H9 (cell line): ENCODE results near the gene STX2. TPM values are rescaled to one million over a fixed set of nuclear protein-coding genes. Genes with fewer than 3 reads are reported as not detected.

Source experiments
- DNase-seq: peaks from one replicate; pipeline ENCODE4 v3.0.0-alpha.2; 2017
- H2AFZ ChIP-seq: one replicate; pipeline ENCODE4 v1.6.1; 2013; ENCODE audit warnings: mild to moderate bottlenecking, low read length, control low read depth, moderate library complexity
- H2AK5ac ChIP-seq: 2 replicates; pipeline ENCODE4 v1.6.1; 2013; ENCODE audit warnings: low read length, control low read depth, mixed read lengths; ENCODE audit not compliant: insufficient read length
- H2BK120ac ChIP-seq: one replicate; pipeline ENCODE4 v1.6.1; 2013; ENCODE audit warnings: low read depth, mild to moderate bottlenecking, low read length, control low read depth, inconsistent platforms; ENCODE audit not compliant: poor library complexity, severe bottlenecking
- H2BK12ac ChIP-seq: 2 replicates; pipeline ENCODE4 v1.6.1; 2013; ENCODE audit warnings: low read length, control low read depth, mixed read lengths, low read depth; ENCODE audit not compliant: insufficient read length
- H2BK15ac ChIP-seq: 2 replicates; pipeline ENCODE4 v1.6.1; 2013; ENCODE audit warnings: low read depth, low read length, control low read depth
- H2BK20ac ChIP-seq: one replicate; pipeline ENCODE4 v1.6.1; 2013; ENCODE audit warnings: low read depth, mild to moderate bottlenecking, low read length, control low read depth, inconsistent platforms; ENCODE audit not compliant: poor library complexity, severe bottlenecking
- H2BK5ac ChIP-seq: 2 replicates; pipeline ENCODE4 v1.6.1; 2013; ENCODE audit warnings: low read length, control low read depth, mixed read lengths; ENCODE audit not compliant: insufficient read length
- H3K14ac ChIP-seq: 2 replicates; pipeline ENCODE4 v1.6.1; 2013; ENCODE audit warnings: low read length, control low read depth; ENCODE audit not compliant: insufficient read depth
- H3K18ac ChIP-seq: 2 replicates; pipeline ENCODE4 v1.6.1; 2013; ENCODE audit warnings: low read depth, mild to moderate bottlenecking, mixed read lengths, low read length, control low read depth; ENCODE audit not compliant: insufficient read length
- H3K23ac ChIP-seq: 2 replicates; pipeline ENCODE4 v1.6.1; 2013; ENCODE audit warnings: low read length, control low read depth, mixed read lengths, low read depth; ENCODE audit not compliant: insufficient read length
- H3K23me2 ChIP-seq: 2 replicates; pipeline ENCODE4 v1.6.1; 2013; ENCODE audit warnings: low read depth, mild to moderate bottlenecking, mixed read lengths, low read length, control low read depth; ENCODE audit not compliant: insufficient read length, poor library complexity, severe bottlenecking
- H3K27ac ChIP-seq: 2 replicates; pipeline ENCODE4 v1.5.1; 2013; ENCODE audit warnings: low read length, control low read depth, mixed read lengths, low read depth; ENCODE audit not compliant: insufficient read length
- H3K27me3 ChIP-seq: 2 replicates; pipeline ENCODE4 v1.6.1; 2013; ENCODE audit warnings: low read length, control low read depth, inconsistent platforms; ENCODE audit not compliant: insufficient read depth
- H3K4ac ChIP-seq: 2 replicates; pipeline ENCODE4 v1.6.1; 2013; ENCODE audit warnings: low read depth, mild to moderate bottlenecking, control low read depth, inconsistent platforms, low read length, moderate library complexity
- H3K4me1 ChIP-seq: 2 replicates; pipeline ENCODE4 v1.6.1; 2013; ENCODE audit warnings: low read length, control low read depth, inconsistent platforms; ENCODE audit not compliant: insufficient read depth
- H3K4me2 ChIP-seq: 2 replicates; pipeline ENCODE4 v1.6.1; 2013; ENCODE audit warnings: low read length, control low read depth, mixed read lengths; ENCODE audit not compliant: insufficient read length, insufficient read depth
- H3K56ac ChIP-seq: 2 replicates; pipeline ENCODE4 v1.6.1; 2013; ENCODE audit warnings: low read depth, mild to moderate bottlenecking, mixed read lengths, low read length, control low read depth; ENCODE audit not compliant: insufficient read length
- H3K79me1 ChIP-seq: 2 replicates; pipeline ENCODE4 v1.6.1; 2013; ENCODE audit warnings: low read depth, mild to moderate bottlenecking, moderate library complexity, low read length, control low read depth, inconsistent platforms; ENCODE audit not compliant: insufficient read depth, poor library complexity, severe bottlenecking
- H3K79me2 ChIP-seq: 2 replicates; pipeline ENCODE4 v1.6.1; 2013; ENCODE audit warnings: low read length, control low read depth, inconsistent platforms; ENCODE audit not compliant: insufficient read depth
- H3K9ac ChIP-seq: 2 replicates; pipeline ENCODE4 v1.6.1; 2013; ENCODE audit warnings: low read length, control low read depth, mixed read lengths; ENCODE audit not compliant: insufficient read length; ENCODE audit errors: extremely low read depth
- H3K9me3 ChIP-seq: one replicate; pipeline ENCODE4 v1.6.1; 2013; ENCODE audit warnings: low read depth, low read length, inconsistent platforms; ENCODE audit not compliant: control insufficient read depth
- H3T11ph ChIP-seq: one replicate; pipeline ENCODE4 v1.6.1; 2013; ENCODE audit warnings: mild to moderate bottlenecking, low read length, control low read depth, inconsistent platforms
- H4K20me1 ChIP-seq: one replicate; pipeline ENCODE4 v1.6.1; 2013; ENCODE audit not compliant: control insufficient read depth, insufficient read length, insufficient read depth
- H4K5ac ChIP-seq: 2 replicates; pipeline ENCODE4 v1.6.1; 2013; ENCODE audit warnings: low read depth, mild to moderate bottlenecking, mixed read lengths, low read length, control low read depth; ENCODE audit not compliant: insufficient read length
- H4K8ac ChIP-seq: replicated peaks from 2 replicates; pipeline ENCODE4 v1.6.1; 2013; ENCODE audit warnings: low read length, control low read depth, mixed read lengths, low read depth; ENCODE audit not compliant: insufficient read length
- H4K91ac ChIP-seq: 2 replicates; pipeline ENCODE4 v1.6.1; 2013; ENCODE audit warnings: low read depth, mild to moderate bottlenecking, moderate library complexity, mixed read lengths, low read length, control low read depth; ENCODE audit not compliant: insufficient read length
- H3K27ac Mint-ChIP-seq, 3 experiments: 2 replicates in 2 of 3; 3 replicates in 1 of 3; pipeline ENCODE4 v1.8.0; 2020 to 2021; ENCODE audit warnings: mixed read lengths in 3 of 3, mild to moderate bottlenecking in 1 of 3, moderate library complexity in 1 of 3
- H3K27me3 Mint-ChIP-seq: 2 replicates; pipeline ENCODE4 v1.8.0; 2021; ENCODE audit warnings: low read depth, mild to moderate bottlenecking, moderate library complexity, mixed read lengths
- H3K36me3 Mint-ChIP-seq, 3 experiments: 2 replicates in 2 of 3; 3 replicates in 1 of 3; pipeline ENCODE4 v1.8.0; 2020 to 2021; ENCODE audit warnings: low read depth in 3 of 3, mixed read lengths in 3 of 3; ENCODE audit not compliant: insufficient read depth in 1 of 3
- H3K4me1 Mint-ChIP-seq, 2 experiments: 2 replicates each; pipeline ENCODE4 v1.8.0; 2020; ENCODE audit warnings: mixed read lengths in 2 of 2
- H3K4me3 Mint-ChIP-seq, 2 experiments: 2 replicates in 1 of 2; 3 replicates in 1 of 2; pipeline ENCODE4 v1.8.0; 2020 to 2021; ENCODE audit warnings: mild to moderate bottlenecking in 2 of 2, mixed read lengths in 2 of 2, moderate library complexity in 1 of 2
- H3K9me3 Mint-ChIP-seq, 2 experiments: 2 replicates in 1 of 2; 3 replicates in 1 of 2; pipeline ENCODE4 v1.8.0; 2020; ENCODE audit warnings: mild to moderate bottlenecking in 2 of 2, mixed read lengths in 2 of 2, moderate library complexity in 1 of 2
- WGBS: extraction: QIAGEN DNeasy Blood & Tissue Kit; methylation state at CpG from one replicate; pipeline ENCODE4 v1.1.7; 2013; ENCODE audit warnings: missing lambda C conversion rate, low lambda C conversion rate, mixed read lengths; ENCODE audit not compliant: insufficient read length; ENCODE audit errors: extremely low coverage; 5-methylcytosine and 5-hydroxymethylcytosine counted together
- total RNA-seq: library from RNA; stranded (reverse); gene quantifications from 2 replicates; pipeline ENCODE4 v1.2.1, GENCODE V29; 2021
- TF ChIP-seq, protein P1 (sequence below): fragments of 200-600 bp; sonication (generic); conservative IDR thresholded peaks from 3 replicates; pipeline ENCODE4 v1.8.0; 2021; ENCODE audit warnings: antibody characterized with exemption, mild to moderate bottlenecking

STX2 gene
- total RNA-seq, 1 experiment from 2014 or later = 19.4 TPM

GRCh38 chr12:130818635-130819576 lies 20.1 kb downstream of the STX2 start:
- Histone ChIP-seq H3K9me3 (no peaks in the 10 kb centered on the region), H3K9ac (no peak overlapping the region), H2AK5ac (no peak overlapping the region), H3K18ac (no peak overlapping the region), H3K4me2 (peak overlapping the region; percentile 20), H2BK5ac (no peak overlapping the region), H3K4ac (no peak overlapping the region), H3K14ac (no peak overlapping the region; the same call in 1 of the 2 replicates), H3K79me1 (no peaks in the 10 kb centered on the region), H3K4me1 (peaks cover 4% of the 10 kb centered on the region; the same call in 1 of the 2 replicates), H3K79me2 (no peaks in the 10 kb centered on the region), H3K27me3 (no peaks in the 10 kb centered on the region), H3K23ac (no peak overlapping the region), H2BK15ac (no peak overlapping the region), H3K56ac (no peak overlapping the region), H4K91ac (no peak overlapping the region), H3T11ph (no peak overlapping the region), H4K5ac (no peak overlapping the region), H3K27ac (no peak overlapping the region), H2BK120ac (no peak overlapping the region), H2BK12ac (no peak overlapping the region), H3K23me2 (no peaks in the 10 kb centered on the region), H4K20me1 (no peaks in the 10 kb centered on the region), H2AFZ (no peak overlapping the region), H4K8ac (no peak overlapping the region), H2BK20ac (no peak overlapping the region)
- Mint-ChIP-seq H3K27me3 (peaks cover 2% of the 10 kb centered on the region; the same call in 1 of the 2 replicates), H3K9me3 (no peaks in the 10 kb centered on the region; a peak in 1 of 5 replicates), H3K4me3 (no peak overlapping the region), H3K36me3 (peaks cover 15 to 33% (median 33%) of the 10 kb centered on the region in 3 experiments), H3K27ac (no peak overlapping the region; a peak in 1 of 7 replicates), H3K4me1 (peaks cover 35 to 39% of the 10 kb centered on the region in 2 experiments)
- no CpG with 5 or more reads among the region's 58 CpGs for WGBS
- peak; percentile 95 for DNase-seq
- TF ChIP-seq, protein P1, sequence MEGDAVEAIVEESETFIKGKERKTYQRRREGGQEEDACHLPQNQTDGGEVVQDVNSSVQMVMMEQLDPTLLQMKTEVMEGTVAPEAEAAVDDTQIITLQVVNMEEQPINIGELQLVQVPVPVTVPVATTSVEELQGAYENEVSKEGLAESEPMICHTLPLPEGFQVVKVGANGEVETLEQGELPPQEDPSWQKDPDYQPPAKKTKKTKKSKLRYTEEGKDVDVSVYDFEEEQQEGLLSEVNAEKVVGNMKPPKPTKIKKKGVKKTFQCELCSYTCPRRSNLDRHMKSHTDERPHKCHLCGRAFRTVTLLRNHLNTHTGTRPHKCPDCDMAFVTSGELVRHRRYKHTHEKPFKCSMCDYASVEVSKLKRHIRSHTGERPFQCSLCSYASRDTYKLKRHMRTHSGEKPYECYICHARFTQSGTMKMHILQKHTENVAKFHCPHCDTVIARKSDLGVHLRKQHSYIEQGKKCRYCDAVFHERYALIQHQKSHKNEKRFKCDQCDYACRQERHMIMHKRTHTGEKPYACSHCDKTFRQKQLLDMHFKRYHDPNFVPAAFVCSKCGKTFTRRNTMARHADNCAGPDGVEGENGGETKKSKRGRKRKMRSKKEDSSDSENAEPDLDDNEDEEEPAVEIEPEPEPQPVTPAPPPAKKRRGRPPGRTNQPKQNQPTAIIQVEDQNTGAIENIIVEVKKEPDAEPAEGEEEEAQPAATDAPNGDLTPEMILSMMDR = peak; percentile 99
